Neural progenitor cell (in vitro differentiated cells): ENCODE results near the gene PPM1K. TPM values are rescaled to one million over a fixed set of nuclear protein-coding genes. Genes with fewer than 3 reads are reported as not detected.

Source experiments
- DNase-seq: peaks from one replicate; pipeline ENCODE4 v3.0.0-alpha.2; 2016; ENCODE audit warnings: low spot score
- H2AFZ ChIP-seq: fragments of 200-600 bp; sonication (generic); replicated peaks from 2 replicates; pipeline ENCODE4 v1.6.1; 2016; ENCODE audit warnings: antibody characterized with exemption
- H3F3A ChIP-seq: fragments of 200-600 bp; sonication (generic); 2 replicates; pipeline ENCODE4 v1.6.1; 2016; ENCODE audit warnings: antibody characterized with exemption, low read depth
- H3K27ac ChIP-seq: fragments of 200-600 bp; sonication (generic); 2 replicates; pipeline ENCODE4 v1.5.1; 2016; ENCODE audit warnings: mild to moderate bottlenecking
- H3K27me3 ChIP-seq: fragments of 200-600 bp; sonication (generic); 2 replicates; pipeline ENCODE4 v1.6.1; 2016; ENCODE audit warnings: mild to moderate bottlenecking, moderate library complexity
- H3K36me3 ChIP-seq: fragments of 200-600 bp; sonication (generic); 2 replicates; pipeline ENCODE4 v1.5.1; 2016
- H3K4me1 ChIP-seq: fragments of 200-600 bp; sonication (generic); 2 replicates; pipeline ENCODE4 v1.6.1; 2016; ENCODE audit warnings: mixed run types
- H3K4me2 ChIP-seq: fragments of 200-600 bp; sonication (generic); 2 replicates; pipeline ENCODE4 v1.6.1; 2016
- H3K4me3 ChIP-seq: fragments of 200-600 bp; sonication (generic); 2 replicates; pipeline ENCODE4 v1.5.1; 2016
- H3K79me2 ChIP-seq: fragments of 200-600 bp; sonication (generic); 2 replicates; pipeline ENCODE4 v1.6.1; 2016; ENCODE audit warnings: low read depth
- H3K9ac ChIP-seq: fragments of 200-600 bp; sonication (generic); 2 replicates; pipeline ENCODE4 v1.6.1; 2016
- H3K9me3 ChIP-seq: fragments of 200-600 bp; sonication (generic); 2 replicates; pipeline ENCODE4 v1.5.1; 2016; ENCODE audit warnings: low read depth
- H4K20me1 ChIP-seq: fragments of 200-600 bp; sonication (generic); 2 replicates; pipeline ENCODE4 v1.6.1; 2016; ENCODE audit warnings: low read depth
- H3K27ac Mint-ChIP-seq: 3 replicates; pipeline ENCODE4 v1.8.0; 2021; ENCODE audit warnings: mixed read lengths
- H3K27me3 Mint-ChIP-seq: 2 replicates; pipeline ENCODE4 v1.8.0; 2022; ENCODE audit warnings: low read depth, mild to moderate bottlenecking, inconsistent platforms, moderate library complexity, mixed read lengths; ENCODE audit not compliant: insufficient read depth
- H3K36me3 Mint-ChIP-seq: 3 replicates; pipeline ENCODE4 v1.8.0; 2021; ENCODE audit warnings: mixed read lengths
- H3K4me1 Mint-ChIP-seq: 3 replicates; pipeline ENCODE4 v1.8.0; 2021; ENCODE audit warnings: mixed read lengths
- H3K4me3 Mint-ChIP-seq: 3 replicates; pipeline ENCODE4 v1.8.0; 2021; ENCODE audit warnings: mild to moderate bottlenecking, moderate library complexity, mixed read lengths
- H3K9me3 Mint-ChIP-seq: 3 replicates; pipeline ENCODE4 v1.8.0; 2020; ENCODE audit warnings: mixed read lengths
- CTCF ChIP-seq: fragments of 200-600 bp; sonication (generic); IDR thresholded peaks from 2 replicates; pipeline ENCODE4 v1.5.1; 2017; ENCODE audit warnings: antibody characterized with exemption, mild to moderate bottlenecking
- EZH2 ChIP-seq: fragments of 200-600 bp; sonication (generic); IDR thresholded peaks from 2 replicates; pipeline ENCODE4 v1.6.1; 2017; ENCODE audit warnings: antibody characterized with exemption, mild to moderate bottlenecking, moderate library complexity
- EZH2phosphoT487 ChIP-seq: fragments of 200-600 bp; sonication (generic); IDR thresholded peaks from 2 replicates; pipeline ENCODE4 v1.6.1; 2017; ENCODE audit warnings: antibody characterized with exemption
- small RNA-seq: library from RNA; depleted of rRNA; stranded (forward); fragments of <200 nt; gene quantifications from one replicate; pipeline ENCODE3, GENCODE V24; 2015
- total RNA-seq: library from RNA; depleted of rRNA; stranded (reverse); fragments of >200 nt; gene quantifications from 2 replicates; pipeline ENCODE4 v1.2.3, GENCODE V29; 2015; ENCODE audit warnings: low replicate concordance

Gene PPM1K
- total RNA-seq, 1 donor from 2014 or later = 7.3 TPM

GRCh38 chr4:88208156-88208555 lies 76.2 kb downstream of the PPM1K start:
- H3K4me1 Mint-ChIP-seq = no peaks in the 10 kb centered on the region
- H3K27me3 Mint-ChIP-seq = peaks cover 4% of the 10 kb centered on the region
- no peak overlapping the region for H3K4me3 Mint-ChIP-seq
- Histone ChIP-seq H3K9me3 (no peaks in the 10 kb centered on the region), H3K36me3 (no peaks in the 10 kb centered on the region), H3K79me2 (no peaks in the 10 kb centered on the region), H3K9ac (no peak overlapping the region), H3F3A (no peaks in the 10 kb centered on the region), H3K27me3 (no peaks in the 10 kb centered on the region), H4K20me1 (no peaks in the 10 kb centered on the region), H3K4me1 (no peaks in the 10 kb centered on the region), H3K4me3 (no peak overlapping the region), H3K4me2 (no peak overlapping the region), H2AFZ (no peak overlapping the region), H3K27ac (no peak overlapping the region)
- H3K9me3 Mint-ChIP-seq = no peaks in the 10 kb centered on the region
- H3K36me3 Mint-ChIP-seq = no peaks in the 10 kb centered on the region
- no peak for DNase-seq
- no peak for TF ChIP-seq EZH2phosphoT487
- no peak for TF ChIP-seq EZH2
- TF ChIP-seq CTCF = no peak
- no peak overlapping the region for H3K27ac Mint-ChIP-seq

Small RNA genes within 50 kb of the gene (small RNA-seq; reads per million reads assigned to genes)
- not detected for gene RF00019
- not detected for gene RNU6-1298P

Other genes with a start within 250 kb of the PPM1K start
- gene ABCG2, start 125.9 kb downstream of the PPM1K start, total RNA-seq = 0.62 and 2.4 TPM in 2 replicates
- gene HERC6, start 94.3 kb upstream of the PPM1K start, total RNA-seq = 0.24 and 0.28 TPM in 2 replicates
- gene HERC5, start 172.6 kb upstream of the PPM1K start, total RNA-seq = 4.1 and 6.6 TPM in 2 replicates
- 87.1 and 106 TPM in 2 replicates for gene PYURF, start 239.2 kb upstream of the PPM1K start, total RNA-seq